ENCODE results near the gene MMP15.

The MMP15 gene

DNA sequence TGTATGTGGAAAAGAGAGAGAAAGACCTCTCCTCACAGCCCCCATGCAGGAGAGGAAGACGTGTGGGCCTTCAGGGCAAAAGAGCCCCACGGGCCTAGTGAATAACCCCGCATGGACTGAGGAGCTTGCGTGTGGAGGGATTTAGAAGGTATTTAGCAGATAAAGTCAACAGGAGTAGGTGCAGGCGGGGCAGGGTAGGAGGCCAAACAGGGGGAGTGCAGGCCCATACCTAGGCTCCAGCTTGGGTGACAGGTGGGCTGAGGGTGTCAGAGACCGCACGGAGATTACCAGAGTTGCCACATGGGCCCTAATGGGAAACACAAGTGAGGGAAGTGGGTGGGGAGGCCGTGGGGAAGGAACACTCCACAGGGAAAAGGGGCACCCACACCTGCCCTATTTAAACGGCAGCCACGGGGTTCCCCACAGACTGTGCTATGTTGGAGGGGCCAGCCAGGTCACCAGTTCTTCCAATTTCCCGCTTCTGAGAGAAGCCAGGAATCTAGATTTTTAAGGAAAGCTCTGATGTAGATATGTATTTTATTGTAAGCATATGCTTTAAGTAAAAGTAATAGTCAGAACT lies 46.5 kb upstream of the MMP15 start:
- H3K4me1 ChIP-seq (ENCODE audit: insufficient read depth, low read length), result no peaks in the 10 kb centered on the region
- no peaks in the 10 kb centered on the region for H3K36me3 ChIP-seq (ENCODE audit: insufficient read depth, low read length)
- no peak overlapping the region for H2AFZ ChIP-seq (ENCODE audit: low read depth, low read length)
- ATAC-seq (ENCODE audit: insufficient read depth, low read depth) (no peak), DNase-seq (no peak)
- H3K9ac ChIP-seq (ENCODE audit: low read depth, low read length), result no peak overlapping the region
- no peaks in the 10 kb centered on the region for H3K9me3 ChIP-seq (ENCODE audit: insufficient read depth, low read length, severe bottlenecking)
- no peak overlapping the region for H3K27ac ChIP-seq (ENCODE audit: low read length)
- no peaks in the 10 kb centered on the region for H4K20me1 ChIP-seq (ENCODE audit: insufficient read depth, low read length)
- no peaks in the 10 kb centered on the region for H3K79me2 ChIP-seq (ENCODE audit: insufficient read depth, low read length)
- TF ChIP-seq, protein P1, sequence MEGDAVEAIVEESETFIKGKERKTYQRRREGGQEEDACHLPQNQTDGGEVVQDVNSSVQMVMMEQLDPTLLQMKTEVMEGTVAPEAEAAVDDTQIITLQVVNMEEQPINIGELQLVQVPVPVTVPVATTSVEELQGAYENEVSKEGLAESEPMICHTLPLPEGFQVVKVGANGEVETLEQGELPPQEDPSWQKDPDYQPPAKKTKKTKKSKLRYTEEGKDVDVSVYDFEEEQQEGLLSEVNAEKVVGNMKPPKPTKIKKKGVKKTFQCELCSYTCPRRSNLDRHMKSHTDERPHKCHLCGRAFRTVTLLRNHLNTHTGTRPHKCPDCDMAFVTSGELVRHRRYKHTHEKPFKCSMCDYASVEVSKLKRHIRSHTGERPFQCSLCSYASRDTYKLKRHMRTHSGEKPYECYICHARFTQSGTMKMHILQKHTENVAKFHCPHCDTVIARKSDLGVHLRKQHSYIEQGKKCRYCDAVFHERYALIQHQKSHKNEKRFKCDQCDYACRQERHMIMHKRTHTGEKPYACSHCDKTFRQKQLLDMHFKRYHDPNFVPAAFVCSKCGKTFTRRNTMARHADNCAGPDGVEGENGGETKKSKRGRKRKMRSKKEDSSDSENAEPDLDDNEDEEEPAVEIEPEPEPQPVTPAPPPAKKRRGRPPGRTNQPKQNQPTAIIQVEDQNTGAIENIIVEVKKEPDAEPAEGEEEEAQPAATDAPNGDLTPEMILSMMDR (IDR thresholded peaks at IDR 0.05; ENCODE audit: borderline replicate concordance, extremely low read depth, low read length, poor library complexity, severe bottlenecking), result no peak
- no peak for TF ChIP-seq EZH2 (IDR thresholded peaks at IDR 0.05; ENCODE audit: borderline replicate concordance, low read depth, low read length, severe bottlenecking)
- no peak overlapping the region for H3K4me3 ChIP-seq (ENCODE audit: low read depth in 1 of 2, low read length in 2 of 2)
- H3K4me2 ChIP-seq (ENCODE audit: insufficient read depth, low read length), result no peak overlapping the region
- H3K27me3 ChIP-seq (ENCODE audit: insufficient read depth, low read length, poor library complexity), result no peaks in the 10 kb centered on the region

DNA sequence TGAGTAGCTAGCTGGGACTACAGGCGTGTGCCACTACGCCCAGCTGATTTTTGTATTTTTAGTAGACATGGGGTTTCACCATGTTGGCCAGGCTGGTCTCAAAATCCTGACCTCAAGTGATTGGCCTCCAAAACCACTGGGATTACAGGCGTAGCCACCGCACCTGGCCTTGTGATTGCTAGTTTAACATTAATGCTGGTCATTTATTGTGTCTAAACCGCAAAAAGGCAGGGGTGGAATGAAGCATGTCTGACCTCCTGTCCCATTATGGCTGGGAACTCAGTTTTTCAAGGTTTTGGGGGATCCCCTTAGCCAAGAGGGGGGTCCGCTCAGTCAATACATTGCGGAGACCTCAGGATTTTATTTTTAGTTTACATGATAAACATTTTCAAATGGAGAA lies 43.9 kb upstream of the MMP15 start:
- H3K27me3 ChIP-seq (ENCODE audit: insufficient read depth, low read length, poor library complexity), result no peaks in the 10 kb centered on the region
- no peaks in the 10 kb centered on the region for H4K20me1 ChIP-seq (ENCODE audit: insufficient read depth, low read length)
- no peak overlapping the region for H3K27ac ChIP-seq (ENCODE audit: low read length)
- H3K4me2 ChIP-seq (ENCODE audit: insufficient read depth, low read length), result no peak overlapping the region
- DNase-seq, result no peak
- no peak overlapping the region for H2AFZ ChIP-seq (ENCODE audit: low read depth, low read length)
- H3K4me1 ChIP-seq (ENCODE audit: insufficient read depth, low read length), result no peaks in the 10 kb centered on the region
- no peak overlapping the region for H3K9ac ChIP-seq (ENCODE audit: low read depth, low read length)
- H3K4me3 ChIP-seq (ENCODE audit: low read depth in 1 of 2, low read length in 2 of 2), result no peak overlapping the region
- H3K79me2 ChIP-seq (ENCODE audit: insufficient read depth, low read length), result no peaks in the 10 kb centered on the region
- ATAC-seq (ENCODE audit: insufficient read depth, low read depth), result no peak
- TF ChIP-seq, protein P1 (IDR thresholded peaks at IDR 0.05; ENCODE audit: borderline replicate concordance, extremely low read depth, low read length, poor library complexity, severe bottlenecking), result no peak
- no peak for TF ChIP-seq EZH2 (IDR thresholded peaks at IDR 0.05; ENCODE audit: borderline replicate concordance, low read depth, low read length, severe bottlenecking)
- H3K36me3 ChIP-seq (ENCODE audit: insufficient read depth, low read length), result no peaks in the 10 kb centered on the region
- no peaks in the 10 kb centered on the region for H3K9me3 ChIP-seq (ENCODE audit: insufficient read depth, low read length, severe bottlenecking)

DNA sequence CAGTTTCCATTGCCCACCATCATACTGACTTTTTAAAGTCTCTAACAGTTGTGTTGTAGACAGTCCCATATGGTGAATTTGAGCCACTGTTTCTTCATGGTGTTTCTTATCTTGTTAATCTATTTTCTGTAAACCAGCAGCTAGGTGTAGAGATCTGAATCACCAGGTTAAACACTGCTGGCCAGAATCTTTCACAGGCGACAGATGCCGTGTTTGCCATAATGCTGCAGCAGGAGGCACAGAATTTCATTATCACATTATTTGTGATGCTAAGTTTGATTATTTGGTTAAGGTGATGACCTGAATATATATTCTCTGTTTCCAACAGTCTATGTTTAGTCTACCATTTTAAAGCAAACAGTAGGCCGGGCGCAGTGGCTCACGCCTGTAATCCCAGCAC lies 43.2 kb upstream of the MMP15 start:
- ATAC-seq (ENCODE audit: insufficient read depth, low read depth), result no peak

More for the DNA sequence above, 43.2 kb upstream of the MMP15 start:
- TF ChIP-seq, protein P1 (IDR thresholded peaks at IDR 0.05; ENCODE audit: borderline replicate concordance, extremely low read depth, low read length, poor library complexity, severe bottlenecking), result no peak
- TF ChIP-seq EZH2 (IDR thresholded peaks at IDR 0.05; ENCODE audit: borderline replicate concordance, low read depth, low read length, severe bottlenecking), result no peak
- Histone ChIP-seq H3K4me1 (ENCODE audit: insufficient read depth, low read length) (no peaks in the 10 kb centered on the region), H3K79me2 (ENCODE audit: insufficient read depth, low read length) (no peaks in the 10 kb centered on the region), H3K27ac (ENCODE audit: low read length) (no peak overlapping the region), H3K9me3 (ENCODE audit: insufficient read depth, low read length, severe bottlenecking) (no peaks in the 10 kb centered on the region), H3K27me3 (ENCODE audit: insufficient read depth, low read length, poor library complexity) (no peaks in the 10 kb centered on the region), H3K4me2 (ENCODE audit: insufficient read depth, low read length) (no peak overlapping the region), H3K4me3 (ENCODE audit: low read depth in 1 of 2, low read length in 2 of 2) (no peak overlapping the region), H3K36me3 (ENCODE audit: insufficient read depth, low read length) (no peaks in the 10 kb centered on the region), H3K9ac (ENCODE audit: low read depth, low read length) (no peak overlapping the region), H4K20me1 (ENCODE audit: insufficient read depth, low read length) (no peaks in the 10 kb centered on the region), H2AFZ (ENCODE audit: low read depth, low read length) (no peak overlapping the region)
- no peak for DNase-seq

All from DND-41 (cell line).